Endothelial cell of umbilical vein (primary cell): ENCODE results near the gene CACNA1C. TPM values are rescaled to one million over a fixed set of nuclear protein-coding genes. Genes with fewer than 3 reads are reported as not detected.

ENCODE experiments used
- BruUV-seq: library from RNA; stranded (reverse); fragments of 400-500 nt; replicated peaks from 2 replicates; lab custom pipeline; 2021; lab: Mats Ljungman, UMichigan
- CTCF ChIA-PET: fragments of 300-600, 350-600 bp; sonication (Branson Sonifier 250); formaldehyde crosslinking; loops from one replicate; lab custom pipeline; 2021; ENCODE audit warnings: antibody characterized with exemption, inconsistent platforms; lab: Charles Lee
- POLR2A ChIA-PET: fragments of 300-600, 350-600 bp; sonication (Branson Sonifier 250); formaldehyde crosslinking; loops from one replicate; lab custom pipeline; 2021; ENCODE audit warnings: antibody characterized with exemption, inconsistent platforms; lab: Charles Lee
- DNase-seq: peaks from one replicate; pipeline ENCODE4 v3.0.0-alpha.2; 2011; ENCODE audit warnings: low read depth, low spot score
- FAIRE-seq: peaks from 2 replicates; lab custom pipeline; 2011; peaks lifted over from hg19 to GRCh38; lab: Jason Lieb, UNC
- H2AFZ ChIP-seq: 2 replicates; pipeline ENCODE4 v1.6.0; 2012; ENCODE audit warnings: low read depth, low read length, control low read depth, inconsistent platforms
- H3K27ac ChIP-seq: 2 replicates; pipeline ENCODE4 v1.5.1; 2011; ENCODE audit warnings: low read depth, mild to moderate bottlenecking, control low read depth, low read length, moderate library complexity; ENCODE audit not compliant: insufficient read depth
- H3K27me3 ChIP-seq, 2 experiments: 2 replicates each; pipeline versions ENCODE4 v1.6.0 to v1.6.1; 2011; ENCODE audit warnings: low read length in 2 of 2, mixed read lengths in 1 of 2; ENCODE audit not compliant: control insufficient read depth in 2 of 2, insufficient read depth in 2 of 2
- H3K36me3 ChIP-seq, 2 experiments: 2 replicates in 1 of 2; 3 replicates in 1 of 2; pipeline ENCODE4 v1.5.1; 2011; ENCODE audit warnings: low read length in 2 of 2, mild to moderate bottlenecking in 1 of 2, moderate library complexity in 1 of 2; ENCODE audit not compliant: control insufficient read depth in 2 of 2, insufficient read depth in 2 of 2; ENCODE audit errors: extremely low read depth in 1 of 2
- H3K4me1 ChIP-seq: 3 replicates; pipeline ENCODE4 v1.5.1; 2011; ENCODE audit warnings: mild to moderate bottlenecking, low read length; ENCODE audit not compliant: control insufficient read depth, insufficient read depth; ENCODE audit errors: extremely low read depth
- H3K4me2 ChIP-seq: 2 replicates; pipeline ENCODE4 v1.6.1; 2011; ENCODE audit warnings: low read length, control low read depth, mixed read lengths; ENCODE audit not compliant: insufficient read depth
- H3K4me3 ChIP-seq, 3 experiments: fragments of 200-600 bp in 1 of 3; sonication (generic), shearing (Covaris generic) in 1 of 3; replicated peaks in 1 of 3; 2 replicates each; pipeline ENCODE4 v1.5.1; 2011 to 2016; ENCODE audit warnings: control low read depth in 3 of 3, low read length in 3 of 3, mild to moderate bottlenecking in 2 of 3, inconsistent platforms in 1 of 3, low read depth in 1 of 3, moderate library complexity in 1 of 3; ENCODE audit not compliant: insufficient read depth in 1 of 3
- H3K79me2 ChIP-seq: 2 replicates; pipeline ENCODE4 v1.6.0; 2012; ENCODE audit warnings: low read length, inconsistent platforms; ENCODE audit not compliant: control insufficient read depth, insufficient read depth
- H3K9ac ChIP-seq: replicated peaks from 2 replicates; pipeline ENCODE3; 2011; ENCODE audit warnings: low read length, control low read depth; ENCODE audit not compliant: insufficient read depth; ENCODE audit errors: extremely low read depth
- H3K9me1 ChIP-seq: replicated peaks from 3 replicates; pipeline ENCODE4 v1.6.0; 2011; ENCODE audit warnings: mild to moderate bottlenecking, low read length; ENCODE audit not compliant: control insufficient read depth, insufficient read depth; ENCODE audit errors: extremely low read depth
- H3K9me3 ChIP-seq: replicated peaks from 2 replicates; pipeline ENCODE4 v1.5.1; 2012; ENCODE audit warnings: low read length, inconsistent platforms; ENCODE audit not compliant: control insufficient read depth, insufficient read depth
- H4K20me1 ChIP-seq: replicated peaks from 2 replicates; pipeline ENCODE3; 2011; ENCODE audit warnings: mild to moderate bottlenecking, low read length; ENCODE audit not compliant: control insufficient read depth, insufficient read depth; ENCODE audit errors: extremely low read depth
- EZH2 ChIP-seq: IDR thresholded peaks from 2 replicates; pipeline ENCODE4 v1.6.1; 2012; ENCODE audit warnings: borderline replicate concordance, low read depth, mild to moderate bottlenecking, moderate library complexity, low read length, inconsistent platforms; ENCODE audit not compliant: severe bottlenecking
- FOS ChIP-seq: IDR thresholded peaks from 2 replicates; pipeline ENCODE4 v1.6.1; 2011; ENCODE audit warnings: mild to moderate bottlenecking, low read length, moderate library complexity, borderline replicate concordance; ENCODE audit not compliant: insufficient read depth
- GATA2 ChIP-seq: IDR thresholded peaks from 2 replicates; pipeline ENCODE4 v1.7.0; 2011; ENCODE audit warnings: low read depth, mild to moderate bottlenecking, moderate library complexity, mixed read lengths, low read length; ENCODE audit not compliant: insufficient read length, insufficient read depth
- JUN ChIP-seq: IDR thresholded peaks from 2 replicates; pipeline ENCODE4 v1.6.1; 2011; ENCODE audit warnings: borderline replicate concordance, low read depth; ENCODE audit not compliant: insufficient read length, insufficient read depth
- MYC ChIP-seq: IDR thresholded peaks from one replicate; pipeline ENCODE4 v1.6.1; 2011; ENCODE audit warnings: mild to moderate bottlenecking, low read depth, low read length
- POLR2A ChIP-seq: IDR thresholded peaks from 2 replicates; pipeline ENCODE4 v1.6.1; 2012; ENCODE audit warnings: low read depth, mild to moderate bottlenecking, control low read depth, low read length
- POLR2AphosphoS5 ChIP-seq: IDR thresholded peaks from 2 replicates; pipeline ENCODE4 v1.6.1; 2012; ENCODE audit warnings: low read depth, mild to moderate bottlenecking, control low read depth, low read length, moderate library complexity; ENCODE audit not compliant: insufficient read depth
- dilution Hi-C: fragments of 300-500 bp; cut with MboI; formaldehyde crosslinking; loops from one replicate; pipeline ENCODE4 v1.15.0; 2019; ENCODE audit warnings: low sequenced_read_pairs; ENCODE audit not compliant: extremely low pct_ligation_motif_present
- intact Hi-C: fragments of 100-400 bp; cut with micrococcal nuclease; formaldehyde crosslinking; loops from one replicate; pipeline ENCODE4 v1.10.0; 2022
- polyA plus RNA-seq, 4 experiments: library from polyadenylated mRNA; depleted of rRNA in 3 of 4; stranded (reverse) in 3 of 4; unstranded in 1 of 4; fragments of >200 nt; gene quantifications; 2 replicates each; pipeline versions ENCODE4 v1.2.1 to v1.2.3, GENCODE V29; 2011 to 2012; ENCODE audit warnings: missing spikeins in 1 of 4
- total RNA-seq: library from RNA; stranded (reverse); gene quantifications from 2 replicates; pipeline ENCODE4 v1.2.3, GENCODE V29; 2021
- TF ChIP-seq, protein P1 (sequence below), 2 donors: IDR thresholded peaks; 1 replicate in 1 of 2; 2 replicates in 1 of 2; pipeline ENCODE4 v1.5.1; 2011; ENCODE audit warnings: low read length in 2 of 2, mild to moderate bottlenecking in 2 of 2, moderate library complexity in 2 of 2, control low read depth in 1 of 2, inconsistent platforms in 1 of 2, low read depth in 1 of 2; ENCODE audit not compliant: insufficient read depth in 1 of 2; ENCODE audit errors: extremely low read depth in 1 of 2
- TF ChIP-seq, protein P2 (sequence below): IDR thresholded peaks from 2 replicates; pipeline ENCODE4 v1.6.1; 2011; ENCODE audit not compliant: insufficient read depth, insufficient read length

CACNA1C gene
- total and polyA plus RNA-seq, 2 donors (not counting 3 experiments of a cell fraction or from before 2014, with no cell fraction given), result not detected

DNA sequence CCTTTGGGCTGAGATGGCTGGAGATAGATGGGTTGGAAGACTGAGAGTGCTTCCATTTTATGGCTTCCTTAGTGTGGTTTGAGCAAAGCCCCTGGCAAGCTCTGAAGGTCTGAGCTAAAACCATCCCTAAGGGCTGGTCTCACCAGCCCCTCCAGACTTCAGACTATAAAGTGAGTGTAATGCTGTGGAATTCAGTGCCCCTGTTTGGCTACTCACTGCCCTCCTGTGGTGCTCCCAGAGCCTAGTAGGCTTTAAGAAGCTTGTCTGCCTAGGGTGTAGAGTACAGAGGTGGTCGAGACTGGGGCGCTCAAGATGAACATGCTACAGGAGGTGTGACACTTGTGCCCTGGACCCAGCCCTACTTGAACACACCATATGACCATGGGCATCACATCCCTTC is 495.3 kb downstream of the CACNA1C start:
- intact Hi-C loops, result no loop called here
- no peak overlapping the region for H3K27ac ChIP-seq
- no peaks in the 10 kb centered on the region for H3K79me2 ChIP-seq
- no peaks in the 10 kb centered on the region for H3K27me3 ChIP-seq
- no peaks in the 10 kb centered on the region for H4K20me1 ChIP-seq
- H3K36me3 ChIP-seq, result no peaks in the 10 kb centered on the region
- no TSS peak for BruUV-seq
- H3K9me1 ChIP-seq, result no peaks in the 10 kb centered on the region
- TF ChIP-seq POLR2AphosphoS5 (no peak), POLR2A (no peak), JUN (no peak), EZH2 (no peak), MYC (no peak), GATA2 (no peak), FOS (no peak)
- TF ChIP-seq, protein P1, sequence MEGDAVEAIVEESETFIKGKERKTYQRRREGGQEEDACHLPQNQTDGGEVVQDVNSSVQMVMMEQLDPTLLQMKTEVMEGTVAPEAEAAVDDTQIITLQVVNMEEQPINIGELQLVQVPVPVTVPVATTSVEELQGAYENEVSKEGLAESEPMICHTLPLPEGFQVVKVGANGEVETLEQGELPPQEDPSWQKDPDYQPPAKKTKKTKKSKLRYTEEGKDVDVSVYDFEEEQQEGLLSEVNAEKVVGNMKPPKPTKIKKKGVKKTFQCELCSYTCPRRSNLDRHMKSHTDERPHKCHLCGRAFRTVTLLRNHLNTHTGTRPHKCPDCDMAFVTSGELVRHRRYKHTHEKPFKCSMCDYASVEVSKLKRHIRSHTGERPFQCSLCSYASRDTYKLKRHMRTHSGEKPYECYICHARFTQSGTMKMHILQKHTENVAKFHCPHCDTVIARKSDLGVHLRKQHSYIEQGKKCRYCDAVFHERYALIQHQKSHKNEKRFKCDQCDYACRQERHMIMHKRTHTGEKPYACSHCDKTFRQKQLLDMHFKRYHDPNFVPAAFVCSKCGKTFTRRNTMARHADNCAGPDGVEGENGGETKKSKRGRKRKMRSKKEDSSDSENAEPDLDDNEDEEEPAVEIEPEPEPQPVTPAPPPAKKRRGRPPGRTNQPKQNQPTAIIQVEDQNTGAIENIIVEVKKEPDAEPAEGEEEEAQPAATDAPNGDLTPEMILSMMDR (IDR thresholded peaks at IDR 0.05; ENCODE audit: extremely low read depth in 1 of 2, insufficient read depth in 1 of 2, low read depth in 1 of 2, low read length in 2 of 2), result no peak
- TF ChIP-seq, protein P2, sequence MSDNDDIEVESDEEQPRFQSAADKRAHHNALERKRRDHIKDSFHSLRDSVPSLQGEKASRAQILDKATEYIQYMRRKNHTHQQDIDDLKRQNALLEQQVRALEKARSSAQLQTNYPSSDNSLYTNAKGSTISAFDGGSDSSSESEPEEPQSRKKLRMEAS, result no peak
- no peak overlapping the region for H3K4me3 ChIP-seq
- no peak overlapping the region for H2AFZ ChIP-seq
- H3K9me3 ChIP-seq, result no peaks in the 10 kb centered on the region
- FAIRE-seq (no peak), DNase-seq (no peak)
- no peaks in the 10 kb centered on the region for H3K4me1 ChIP-seq
- ChIA-PET POLR2A (no interaction called here), CTCF (no interaction called here)
- dilution Hi-C loops, result no loop called here
- H3K9ac ChIP-seq, result no peak overlapping the region
- no peak overlapping the region for H3K4me2 ChIP-seq
